Vagina (tissue), 2 donors: Measurements from ENCODE around the gene FAM53B.

Source experiments
- POLR2AphosphoS5 ChIP-seq, 2 donors: sonication (generic); formaldehyde crosslinking; IDR thresholded peaks; one replicate each; pipeline ENCODE4 v1.9.0; 2017; ENCODE audit warnings: antibody characterized with exemption in 2 of 2, mild to moderate bottlenecking in 2 of 2, low read depth in 1 of 2; ENCODE audit not compliant: insufficient read depth in 1 of 2
- TF ChIP-seq, protein P1 (sequence below), 3 experiments: fragments of 450-650 bp in 2 of 3; fragments of 200-600 bp in 1 of 3; sonication (generic) in 1 of 3; IDR thresholded peaks; one replicate each; pipeline ENCODE4 v1.5.1; 2017 to 2019; ENCODE audit warnings: antibody characterized with exemption in 3 of 3, mild to moderate bottlenecking in 2 of 3, moderate library complexity in 2 of 3

DNA sequence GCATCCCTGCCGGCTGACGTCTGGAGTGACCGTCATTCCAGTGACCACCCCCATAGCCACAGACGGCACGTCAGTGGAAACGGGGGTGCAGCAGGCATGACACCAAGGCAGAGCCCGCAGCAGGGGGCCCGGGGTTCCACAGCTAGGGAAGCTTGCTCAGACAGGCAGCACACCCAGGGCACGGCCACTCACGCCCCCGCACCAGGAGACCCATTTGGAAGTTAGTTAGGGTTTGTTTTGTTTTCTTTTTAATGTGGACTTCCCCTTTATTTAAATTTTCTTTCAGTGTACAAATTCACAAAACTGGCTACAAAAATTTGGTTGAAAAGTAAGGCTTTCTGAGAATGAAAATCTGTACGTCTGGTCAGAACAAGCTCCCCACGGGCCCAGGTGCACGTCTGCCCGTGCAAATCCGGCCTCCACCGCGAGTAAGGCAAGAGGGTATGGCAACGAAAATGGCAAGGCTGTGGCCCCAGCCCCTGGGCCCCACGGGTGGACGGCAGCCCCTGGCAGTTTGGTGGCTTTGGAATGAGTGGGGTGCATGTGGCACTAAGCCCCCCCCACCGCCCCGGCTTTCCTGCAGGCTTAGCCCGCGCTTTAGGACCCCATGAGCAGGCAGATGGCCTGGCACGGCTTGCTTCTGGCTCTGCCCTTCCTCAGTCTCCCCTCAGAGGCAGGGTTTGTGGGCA is 124.2 kb downstream of the FAM53B start:
- TF ChIP-seq POLR2AphosphoS5 (IDR thresholded peaks at IDR 0.05; ENCODE audit: insufficient read depth in 1 of 2, low read depth in 1 of 2): no peak
- TF ChIP-seq, protein P1, sequence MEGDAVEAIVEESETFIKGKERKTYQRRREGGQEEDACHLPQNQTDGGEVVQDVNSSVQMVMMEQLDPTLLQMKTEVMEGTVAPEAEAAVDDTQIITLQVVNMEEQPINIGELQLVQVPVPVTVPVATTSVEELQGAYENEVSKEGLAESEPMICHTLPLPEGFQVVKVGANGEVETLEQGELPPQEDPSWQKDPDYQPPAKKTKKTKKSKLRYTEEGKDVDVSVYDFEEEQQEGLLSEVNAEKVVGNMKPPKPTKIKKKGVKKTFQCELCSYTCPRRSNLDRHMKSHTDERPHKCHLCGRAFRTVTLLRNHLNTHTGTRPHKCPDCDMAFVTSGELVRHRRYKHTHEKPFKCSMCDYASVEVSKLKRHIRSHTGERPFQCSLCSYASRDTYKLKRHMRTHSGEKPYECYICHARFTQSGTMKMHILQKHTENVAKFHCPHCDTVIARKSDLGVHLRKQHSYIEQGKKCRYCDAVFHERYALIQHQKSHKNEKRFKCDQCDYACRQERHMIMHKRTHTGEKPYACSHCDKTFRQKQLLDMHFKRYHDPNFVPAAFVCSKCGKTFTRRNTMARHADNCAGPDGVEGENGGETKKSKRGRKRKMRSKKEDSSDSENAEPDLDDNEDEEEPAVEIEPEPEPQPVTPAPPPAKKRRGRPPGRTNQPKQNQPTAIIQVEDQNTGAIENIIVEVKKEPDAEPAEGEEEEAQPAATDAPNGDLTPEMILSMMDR (IDR thresholded peaks at IDR 0.05): no peak
